Smooth muscle cell (in vitro differentiated cells): Measurements from ENCODE around the gene DYSF. TPM values are rescaled to one million over a fixed set of nuclear protein-coding genes. Genes with fewer than 3 reads are reported as not detected.

Experiments used
- DNase-seq: peaks from one replicate; lab custom pipeline; 2025; ENCODE audit not compliant: unreplicated experiment; lab: John Stamatoyannopoulos, UW
- H2AFZ ChIP-seq: fragments of 200-600 bp; sonication (generic); 2 replicates; pipeline ENCODE4 v1.6.0; 2016; ENCODE audit warnings: antibody characterized with exemption, low read depth, mild to moderate bottlenecking
- H3F3A ChIP-seq: fragments of 200-600 bp; sonication (generic); 2 replicates; pipeline ENCODE4 v1.6.0; 2017; ENCODE audit warnings: antibody characterized with exemption, low read depth
- H3K27ac ChIP-seq: fragments of 200-600 bp; sonication (generic); 2 replicates; pipeline ENCODE4 v1.5.1; 2016; ENCODE audit warnings: low read depth, mild to moderate bottlenecking
- H3K27me3 ChIP-seq: fragments of 200-600 bp; sonication (generic); 2 replicates; pipeline ENCODE4 v1.6.1; 2016; ENCODE audit warnings: low read depth, mild to moderate bottlenecking
- H3K36me3 ChIP-seq: fragments of 200-600 bp; sonication (generic); 2 replicates; pipeline ENCODE4 v1.5.1; 2016; ENCODE audit warnings: low read depth
- H3K4me1 ChIP-seq: fragments of 200-600 bp; sonication (generic); 2 replicates; pipeline ENCODE4 v1.5.1; 2016; ENCODE audit warnings: low read depth
- H3K4me2 ChIP-seq: fragments of 200-600 bp; sonication (generic); 2 replicates; pipeline ENCODE4 v1.6.0; 2016; ENCODE audit warnings: mild to moderate bottlenecking
- H3K4me3 ChIP-seq: fragments of 200-600 bp; sonication (generic); 2 replicates; pipeline ENCODE4 v1.5.1; 2016; ENCODE audit warnings: mild to moderate bottlenecking
- H3K79me2 ChIP-seq: fragments of 200-600 bp; sonication (generic); 2 replicates; pipeline ENCODE4 v1.6.0; 2016; ENCODE audit warnings: low read depth, mild to moderate bottlenecking
- H3K9ac ChIP-seq: fragments of 200-600 bp; sonication (generic); 2 replicates; pipeline ENCODE4 v1.6.0; 2016; ENCODE audit warnings: low read depth
- H3K9me3 ChIP-seq: fragments of 200-600 bp; sonication (generic); replicated peaks from 2 replicates; pipeline ENCODE4 v1.5.1; 2016; ENCODE audit warnings: low read depth
- H4K20me1 ChIP-seq: fragments of 200-600 bp; sonication (generic); 2 replicates; pipeline ENCODE4 v1.6.0; 2016; ENCODE audit warnings: low read depth
- WGBS: methylation state at CpG from one replicate; pipeline ENCODE4 v1.1.7; 2016; ENCODE audit warnings: low lambda C conversion rate; 5-methylcytosine and 5-hydroxymethylcytosine counted together
- polyA plus RNA-seq: library from polyadenylated mRNA; unstranded; fragments of >200 nt; fragmentation: Nextera tagmentation; extraction: Ambion mirVana; gene quantifications from 2 replicates; pipeline ENCODE4 v1.2.1, GENCODE V29; 2016
- total RNA-seq: library from RNA; depleted of rRNA; stranded (reverse); fragments of >200 nt; gene quantifications from 2 replicates; pipeline ENCODE4 v1.2.3, GENCODE V29; 2014
- TF ChIP-seq, protein P1 (sequence below): fragments of 200-600 bp; sonication (generic); IDR thresholded peaks from 2 replicates; pipeline ENCODE4 v1.5.1; 2017; ENCODE audit warnings: borderline replicate concordance, mild to moderate bottlenecking, antibody characterized with exemption; ENCODE audit not compliant: insufficient read depth, poor library complexity, severe bottlenecking

Gene DYSF
- total and polyA plus RNA-seq, 2 experiments from 2014 or later: 0.64 to 1.6 TPM

- H3K4me2 ChIP-seq: no peak overlapping the region
- H3K9ac ChIP-seq: no peak overlapping the region
- H3K79me2 ChIP-seq: no peaks in the 10 kb centered on the region
- H3F3A ChIP-seq: no peaks in the 10 kb centered on the region
- no peak for DNase-seq
- no peak overlapping the region for H3K27ac ChIP-seq
- no peaks in the 10 kb centered on the region for H3K9me3 ChIP-seq
- no peaks in the 10 kb centered on the region for H4K20me1 ChIP-seq
- H2AFZ ChIP-seq: no peak overlapping the region
- H3K4me1 ChIP-seq: no peaks in the 10 kb centered on the region
- no peaks in the 10 kb centered on the region for H3K27me3 ChIP-seq
- TF ChIP-seq, protein P1, sequence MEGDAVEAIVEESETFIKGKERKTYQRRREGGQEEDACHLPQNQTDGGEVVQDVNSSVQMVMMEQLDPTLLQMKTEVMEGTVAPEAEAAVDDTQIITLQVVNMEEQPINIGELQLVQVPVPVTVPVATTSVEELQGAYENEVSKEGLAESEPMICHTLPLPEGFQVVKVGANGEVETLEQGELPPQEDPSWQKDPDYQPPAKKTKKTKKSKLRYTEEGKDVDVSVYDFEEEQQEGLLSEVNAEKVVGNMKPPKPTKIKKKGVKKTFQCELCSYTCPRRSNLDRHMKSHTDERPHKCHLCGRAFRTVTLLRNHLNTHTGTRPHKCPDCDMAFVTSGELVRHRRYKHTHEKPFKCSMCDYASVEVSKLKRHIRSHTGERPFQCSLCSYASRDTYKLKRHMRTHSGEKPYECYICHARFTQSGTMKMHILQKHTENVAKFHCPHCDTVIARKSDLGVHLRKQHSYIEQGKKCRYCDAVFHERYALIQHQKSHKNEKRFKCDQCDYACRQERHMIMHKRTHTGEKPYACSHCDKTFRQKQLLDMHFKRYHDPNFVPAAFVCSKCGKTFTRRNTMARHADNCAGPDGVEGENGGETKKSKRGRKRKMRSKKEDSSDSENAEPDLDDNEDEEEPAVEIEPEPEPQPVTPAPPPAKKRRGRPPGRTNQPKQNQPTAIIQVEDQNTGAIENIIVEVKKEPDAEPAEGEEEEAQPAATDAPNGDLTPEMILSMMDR: no peak
- no peaks in the 10 kb centered on the region for H3K36me3 ChIP-seq
- WGBS: 93% methylated on average over 4 of the region's 4 CpGs
- no peak overlapping the region for H3K4me3 ChIP-seq
Measured at GRCh38 chr2:71517851-71518250, 64.5 kb downstream of the DYSF start.

- Histone ChIP-seq H3K4me3 (no peak overlapping the region), H3K79me2 (no peaks in the 10 kb centered on the region), H3K27me3 (no peaks in the 10 kb centered on the region), H3F3A (no peaks in the 10 kb centered on the region), H3K9me3 (no peaks in the 10 kb centered on the region), H3K36me3 (no peaks in the 10 kb centered on the region), H3K27ac (no peak overlapping the region), H3K4me2 (no peak overlapping the region), H4K20me1 (no peaks in the 10 kb centered on the region), H3K9ac (no peak overlapping the region), H3K4me1 (no peaks in the 10 kb centered on the region), H2AFZ (no peak overlapping the region)
- 95% methylated on average over 8 of the region's 8 CpGs for WGBS
- TF ChIP-seq, protein P1: no peak
- DNase-seq: no peak
Measured at GRCh38 chr2:71521436-71521950, 68.1 kb downstream of the DYSF start.

- Histone ChIP-seq H3F3A (no peaks in the 10 kb centered on the region), H3K27ac (no peak overlapping the region), H3K79me2 (no peaks in the 10 kb centered on the region), H4K20me1 (no peaks in the 10 kb centered on the region), H2AFZ (no peak overlapping the region), H3K4me2 (no peak overlapping the region), H3K4me1 (no peaks in the 10 kb centered on the region), H3K27me3 (no peaks in the 10 kb centered on the region), H3K9me3 (no peaks in the 10 kb centered on the region), H3K4me3 (no peak overlapping the region), H3K9ac (no peak overlapping the region), H3K36me3 (no peaks in the 10 kb centered on the region)
- TF ChIP-seq, protein P1: no peak
- no peak for DNase-seq
- 88% methylated on average over 6 of the region's 6 CpGs for WGBS
Measured at GRCh38 chr2:71524476-71524875, 71.1 kb downstream of the DYSF start.

DNA sequence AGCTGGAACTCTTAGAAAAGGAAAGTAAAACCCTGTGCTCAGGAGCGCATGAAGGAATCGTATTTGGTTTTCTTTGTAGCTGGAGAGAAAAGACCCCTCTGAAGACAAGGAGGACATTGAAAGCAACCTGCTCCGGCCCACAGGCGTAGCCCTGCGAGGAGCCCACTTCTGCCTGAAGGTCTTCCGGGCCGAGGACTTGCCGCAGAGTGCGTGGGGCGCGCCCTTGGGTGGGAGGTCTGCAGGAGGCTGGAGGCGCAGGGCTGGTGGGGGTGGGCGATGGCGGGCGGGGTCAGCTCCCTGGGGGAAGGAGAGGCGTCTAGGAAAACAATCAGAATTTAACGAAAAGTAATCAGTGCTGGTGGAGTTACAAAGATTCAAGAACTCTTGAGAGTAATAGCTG is 72.8 kb downstream of the DYSF start:
- H3K4me2 ChIP-seq: no peak overlapping the region
- over 99% methylated on average over 15 of the region's 17 CpGs for WGBS

More for the DNA sequence above, 72.8 kb downstream of the DYSF start:
- Histone ChIP-seq H4K20me1 (no peaks in the 10 kb centered on the region), H3K9ac (no peak overlapping the region), H3K4me3 (no peak overlapping the region), H3K9me3 (no peaks in the 10 kb centered on the region), H2AFZ (no peak overlapping the region), H3K27me3 (no peaks in the 10 kb centered on the region), H3K79me2 (no peaks in the 10 kb centered on the region), H3K36me3 (no peaks in the 10 kb centered on the region), H3K27ac (no peak overlapping the region), H3F3A (no peaks in the 10 kb centered on the region), H3K4me1 (no peaks in the 10 kb centered on the region)
- DNase-seq: no peak
- TF ChIP-seq, protein P1: no peak
